GM23248 (cell line): Measurements from ENCODE around the gene SLC22A5. TPM values are rescaled to one million over a fixed set of nuclear protein-coding genes. Genes with fewer than 3 reads are reported as not detected.

ENCODE experiments used
- DNase-seq: peaks from one replicate; pipeline ENCODE4 v3.0.0-alpha.2; 2015
- H2AFZ ChIP-seq: fragments of 200-600 bp; sonication (generic); 2 replicates; pipeline ENCODE4 v1.6.1; 2016; ENCODE audit warnings: antibody characterized with exemption
- H3F3A ChIP-seq: fragments of 200-600 bp; sonication (generic); 2 replicates; pipeline ENCODE4 v1.6.1; 2016; ENCODE audit warnings: mild to moderate bottlenecking, antibody characterized with exemption, mixed run types; ENCODE audit not compliant: insufficient read depth
- H3K27ac ChIP-seq: fragments of 200-600 bp; sonication (generic); 2 replicates; pipeline ENCODE4 v1.5.1; 2016; ENCODE audit warnings: mild to moderate bottlenecking
- H3K27me3 ChIP-seq: fragments of 200-600 bp; sonication (generic); replicated peaks from 2 replicates; pipeline ENCODE4 v1.6.1; 2016; ENCODE audit warnings: mild to moderate bottlenecking; ENCODE audit not compliant: insufficient read depth
- H3K36me3 ChIP-seq: fragments of 200-600 bp; sonication (generic); 2 replicates; pipeline ENCODE4 v1.6.1; 2016; ENCODE audit warnings: low read depth, mild to moderate bottlenecking
- H3K4me1 ChIP-seq: fragments of 200-600 bp; sonication (generic); 2 replicates; pipeline ENCODE4 v1.6.1; 2016; ENCODE audit warnings: mild to moderate bottlenecking; ENCODE audit not compliant: insufficient read depth
- H3K4me2 ChIP-seq: fragments of 200-600 bp; sonication (generic); one replicate; pipeline ENCODE4 v1.6.1; 2016; ENCODE audit warnings: mild to moderate bottlenecking; ENCODE audit not compliant: unreplicated experiment
- H3K4me3 ChIP-seq: fragments of 200-600 bp; sonication (generic); 2 replicates; pipeline ENCODE4 v1.5.1; 2016; ENCODE audit warnings: mild to moderate bottlenecking
- H3K79me2 ChIP-seq: fragments of 200-600 bp; sonication (generic); 2 replicates; pipeline ENCODE4 v1.6.1; 2016; ENCODE audit warnings: mild to moderate bottlenecking; ENCODE audit not compliant: insufficient read depth
- H3K9ac ChIP-seq: fragments of 200-600 bp; sonication (generic); 2 replicates; pipeline ENCODE4 v1.6.1; 2016; ENCODE audit warnings: mild to moderate bottlenecking
- H3K9me2 ChIP-seq: fragments of 200-600 bp; sonication (generic); 2 replicates; pipeline ENCODE4 v1.6.1; 2016; ENCODE audit warnings: mixed run types, mild to moderate bottlenecking, moderate library complexity; ENCODE audit not compliant: insufficient read depth
- H3K9me3 ChIP-seq: fragments of 200-600 bp; sonication (generic); one replicate; pipeline ENCODE4 v1.6.1; 2017; ENCODE audit warnings: low read depth
- H4K20me1 ChIP-seq: fragments of 200-600 bp; sonication (generic); 2 replicates; pipeline ENCODE4 v1.6.0; 2016; ENCODE audit not compliant: insufficient read depth
- EZH2 ChIP-seq: fragments of 200-600 bp; sonication (generic); IDR thresholded peaks from 2 replicates; pipeline ENCODE4 v1.6.1; 2018; ENCODE audit warnings: antibody characterized with exemption, mild to moderate bottlenecking; ENCODE audit not compliant: insufficient read depth, poor library complexity, severe bottlenecking
- EZH2phosphoT487 ChIP-seq: fragments of 200-600 bp; sonication (generic); IDR thresholded peaks from 2 replicates; pipeline ENCODE4 v1.6.1; 2018; ENCODE audit warnings: antibody characterized with exemption, moderate library complexity, mild to moderate bottlenecking, low read depth; ENCODE audit not compliant: insufficient read depth
- WGBS, 2 experiments: methylation state at CpG; one replicate each; pipeline ENCODE4 v1.1.6; 2015 to 2017; ENCODE audit warnings: low lambda C conversion rate in 2 of 2, low coverage in 1 of 2; ENCODE audit errors: missing lambda C conversion rate in 2 of 2; 5-methylcytosine and 5-hydroxymethylcytosine counted together
- in situ Hi-C: fragments of 300-500 bp; cut with MboI; formaldehyde crosslinking; loops from 2 replicates; pipeline ENCODE4 v1.15.0; 2020
- polyA plus RNA-seq: library from polyadenylated mRNA; unstranded; fragments of >200 nt; fragmentation: Nextera tagmentation; extraction: Ambion mirVana; gene quantifications from 2 replicates; pipeline ENCODE4 v1.2.1, GENCODE V29; 2016
- total RNA-seq: library from RNA; depleted of rRNA; stranded (reverse); fragments of >200 nt; shearing (Covaris generic); gene quantifications from 2 replicates; pipeline ENCODE4 v1.2.3, GENCODE V29; 2014

Gene SLC22A5
- total and polyA plus RNA-seq, 2 experiments from 2014 or later: 1.7 to 3.0 TPM

DNA sequence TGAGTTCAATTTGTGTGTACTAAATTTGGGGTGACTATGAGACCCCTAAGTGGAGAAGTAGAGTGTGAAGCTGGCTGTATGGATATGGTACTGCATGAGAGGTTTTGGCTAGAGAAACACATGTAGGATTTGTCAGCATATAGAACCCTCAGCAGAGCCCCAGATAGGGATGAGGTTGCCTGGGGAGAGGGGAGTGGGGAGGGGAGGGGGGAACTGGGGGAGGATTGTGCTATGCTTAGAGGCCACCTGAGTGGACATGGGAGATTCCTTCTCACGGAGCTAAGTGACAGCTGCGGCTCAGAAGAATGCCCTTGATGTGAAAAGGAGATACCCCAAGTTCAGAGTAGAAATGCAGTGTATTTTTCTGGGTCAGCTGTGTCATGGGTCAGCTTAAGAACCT, 11.2 kb downstream of the SLC22A5 start:
- in situ Hi-C loops: loop anchor here (10.0 to 25.0 kb wide), 3 partner anchors 124 to 432 kb away; partner anchors contain the start of gene SOWAHA
- H3K79me2 ChIP-seq: no peaks in the 10 kb centered on the region
- H3K27me3 ChIP-seq: no peaks in the 10 kb centered on the region
- H3K27ac ChIP-seq: no peak overlapping the region
- H3K9ac ChIP-seq: no peak overlapping the region
- H3K36me3 ChIP-seq: no peaks in the 10 kb centered on the region
- H3K4me2 ChIP-seq: no peak overlapping the region
- H3K9me2 ChIP-seq: no peaks in the 10 kb centered on the region
- no peak overlapping the region for H3K4me3 ChIP-seq
- H3K9me3 ChIP-seq: no peaks in the 10 kb centered on the region
- TF ChIP-seq EZH2 (no peak), EZH2phosphoT487 (no peak)
- WGBS, 2 experiments: 93% methylated on average over 2 of the region's 2 CpGs; no CpG with 5 or more reads in 1 of the 2 experiments
- H3F3A ChIP-seq: no peaks in the 10 kb centered on the region
- H2AFZ ChIP-seq: no peak overlapping the region
- H4K20me1 ChIP-seq: no peaks in the 10 kb centered on the region
- no peak for DNase-seq
- H3K4me1 ChIP-seq: no peaks in the 10 kb centered on the region

DNA sequence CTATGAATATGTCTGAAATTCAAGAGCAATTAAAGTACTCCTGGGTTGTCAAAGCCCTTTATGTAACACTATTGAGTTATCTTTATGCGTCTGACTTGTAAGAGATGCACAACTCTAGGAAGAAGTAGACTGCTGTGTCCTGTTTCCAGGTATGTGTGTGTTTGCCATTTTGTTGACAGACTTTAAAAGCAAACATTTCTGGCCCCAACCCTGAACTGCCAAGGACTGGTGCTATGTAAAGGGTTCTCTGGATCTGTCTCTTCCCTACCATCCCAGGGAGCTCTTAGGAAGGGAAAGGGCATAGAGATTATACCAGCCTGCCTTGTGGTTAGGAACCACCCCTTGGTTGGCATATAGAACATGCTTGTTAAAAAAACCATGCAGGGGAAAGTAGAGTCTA, 12.1 kb downstream of the SLC22A5 start:
- H3F3A ChIP-seq: no peaks in the 10 kb centered on the region
- no peak for DNase-seq
- H3K27me3 ChIP-seq: no peaks in the 10 kb centered on the region
- in situ Hi-C loops: loop anchor here (10.0 to 25.0 kb wide), 3 partner anchors 123 to 431 kb away; partner anchors contain the start of gene SOWAHA
- no peak overlapping the region for H2AFZ ChIP-seq
- H3K4me3 ChIP-seq: no peak overlapping the region
- TF ChIP-seq EZH2phosphoT487 (no peak), EZH2 (no peak)
- no peaks in the 10 kb centered on the region for H3K9me2 ChIP-seq
- no peaks in the 10 kb centered on the region for H3K9me3 ChIP-seq
- H3K9ac ChIP-seq: no peak overlapping the region
- no peak overlapping the region for H3K4me2 ChIP-seq
- WGBS, 2 experiments: 96% methylated on average over 1 of the region's 1 CpG
- H4K20me1 ChIP-seq: no peaks in the 10 kb centered on the region
- H3K79me2 ChIP-seq: no peaks in the 10 kb centered on the region
- H3K36me3 ChIP-seq: no peaks in the 10 kb centered on the region
- H3K4me1 ChIP-seq: peaks cover under 1% of the 10 kb centered on the region; the same call in 1 of the 2 replicates
- H3K27ac ChIP-seq: no peak overlapping the region

DNA sequence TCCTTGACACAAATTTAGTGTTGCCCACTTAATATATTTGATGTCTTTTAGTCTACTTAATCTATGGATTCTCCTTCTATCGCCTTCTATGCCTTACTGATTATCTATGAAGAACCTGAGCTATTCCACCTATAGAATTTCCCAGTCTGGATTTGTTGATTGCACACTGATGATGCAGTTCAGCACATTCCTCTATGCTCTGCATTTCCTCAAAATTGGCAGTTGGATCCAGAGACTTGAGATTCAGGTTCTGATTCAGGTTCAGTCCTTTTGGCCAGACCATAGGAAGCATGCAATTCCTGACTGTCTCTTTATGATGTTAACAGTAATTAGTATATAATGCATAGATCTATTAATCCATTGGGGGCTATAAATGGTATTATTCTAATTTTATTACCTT, 13.8 kb downstream of the SLC22A5 start:
- H3K36me3 ChIP-seq: no peaks in the 10 kb centered on the region
- no peak overlapping the region for H3K4me2 ChIP-seq
- peaks cover 17% of the 10 kb centered on the region for H3K4me1 ChIP-seq
- H3K9me2 ChIP-seq: no peaks in the 10 kb centered on the region
- DNase-seq: no peak
- TF ChIP-seq EZH2phosphoT487: no peak
- no peak for TF ChIP-seq EZH2
- H4K20me1 ChIP-seq: no peaks in the 10 kb centered on the region
- no peaks in the 10 kb centered on the region for H3K9me3 ChIP-seq
- H3K27me3 ChIP-seq: no peaks in the 10 kb centered on the region
- no peak overlapping the region for H3K4me3 ChIP-seq
- H2AFZ ChIP-seq: no peak overlapping the region
- H3F3A ChIP-seq: peaks cover 9% of the 10 kb centered on the region
- in situ Hi-C loops: loop anchor here (10.0 to 25.0 kb wide), 3 partner anchors 122 to 429 kb away; partner anchors contain the start of gene SOWAHA
- no peak overlapping the region for H3K27ac ChIP-seq
- no peak overlapping the region for H3K9ac ChIP-seq
- no peaks in the 10 kb centered on the region for H3K79me2 ChIP-seq
- 86 to 87% methylated on average over 1 of the region's 1 CpG for WGBS, 2 experiments

DNA sequence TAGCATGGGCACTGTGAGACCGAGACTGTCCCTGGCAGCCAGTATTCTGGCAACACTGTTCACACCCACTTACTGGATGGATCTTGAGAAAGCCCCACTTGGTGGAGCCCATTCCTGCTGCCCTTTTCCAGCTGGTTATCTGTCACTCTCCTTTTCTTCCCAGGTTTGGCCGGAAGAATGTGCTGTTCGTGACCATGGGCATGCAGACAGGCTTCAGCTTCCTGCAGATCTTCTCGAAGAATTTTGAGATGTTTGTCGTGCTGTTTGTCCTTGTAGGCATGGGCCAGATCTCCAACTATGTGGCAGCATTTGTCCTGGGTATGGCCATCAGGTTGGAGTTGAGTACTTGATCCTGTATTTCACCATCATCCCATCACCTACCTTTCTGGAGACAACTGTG, 14.5 kb downstream of the SLC22A5 start:
- Histone ChIP-seq H3K9me3 (no peaks in the 10 kb centered on the region), H3F3A (peaks cover 16% of the 10 kb centered on the region), H4K20me1 (no peaks in the 10 kb centered on the region), H3K9ac (no peak overlapping the region), H3K4me3 (no peak overlapping the region), H3K79me2 (no peaks in the 10 kb centered on the region), H3K4me2 (no peak overlapping the region), H3K27me3 (no peaks in the 10 kb centered on the region), H3K9me2 (no peaks in the 10 kb centered on the region), H3K27ac (no peak overlapping the region), H3K4me1 (peaks cover 24% of the 10 kb centered on the region), H2AFZ (no peak overlapping the region), H3K36me3 (no peaks in the 10 kb centered on the region)
- DNase-seq: no peak
- in situ Hi-C loops: loop anchor here (10.0 to 25.0 kb wide), 3 partner anchors 121 to 428 kb away; partner anchors contain the start of gene SOWAHA
- WGBS, 2 experiments: 83 to 86% methylated on average over 5 of the region's 5 CpGs
- TF ChIP-seq EZH2phosphoT487 (no peak), EZH2 (no peak)
